IMR-90 (cell line): ENCODE measurements around the gene SRPK2. TPM values are rescaled to one million over a fixed set of nuclear protein-coding genes. Genes with fewer than 3 reads are reported as not detected.

Source experiments
- ATAC-seq: fragments of 200-7000 bp; cut with Tn5 transposase; 2 replicates; pipeline ENCODE4 v1.9.1; 2020; ENCODE audit warnings: low read depth, mild to moderate bottlenecking, moderate library complexity
- BruUV-seq: library from RNA; stranded (reverse); fragments of 400-500 nt; replicated peaks from 2 replicates; lab custom pipeline; 2021; lab: Mats Ljungman, UMichigan
- CTCF ChIA-PET: fragments of 300-600 bp; formaldehyde crosslinking; extraction: SDS; loops from one replicate; lab custom pipeline; 2021; ENCODE audit warnings: antibody characterized with exemption; lab: Yijun Ruan, JAX
- POLR2A ChIA-PET: fragments of 300-600 bp; sonication (Branson Sonifier 250); formaldehyde crosslinking; loops from one replicate; lab custom pipeline; 2022; ENCODE audit warnings: antibody characterized with exemption; ENCODE audit not compliant: unreplicated experiment; lab: Charles Lee
- DNase-seq: peaks from one replicate; pipeline ENCODE4 v3.0.0; 2013
- H2AFZ ChIP-seq: replicated peaks from 2 replicates; pipeline ENCODE3; 2013; ENCODE audit warnings: low read length, mild to moderate bottlenecking; ENCODE audit not compliant: poor library complexity
- H2AK5ac ChIP-seq: 2 replicates; pipeline ENCODE4 v1.6.1; 2013; ENCODE audit warnings: low read depth, low read length, inconsistent platforms
- H2AK9ac ChIP-seq: replicated peaks from 2 replicates; pipeline ENCODE3; 2013; ENCODE audit warnings: mild to moderate bottlenecking, low read depth, low read length, moderate library complexity; ENCODE audit not compliant: poor library complexity
- H2BK120ac ChIP-seq: 2 replicates; pipeline ENCODE4 v1.6.1; 2013; ENCODE audit warnings: low read depth, low read length, inconsistent platforms
- H2BK15ac ChIP-seq: 3 replicates; pipeline ENCODE4 v1.6.1; 2013; ENCODE audit warnings: low read depth, low read length, inconsistent platforms
- H2BK20ac ChIP-seq: 2 replicates; pipeline ENCODE4 v1.6.1; 2013; ENCODE audit warnings: low read depth, mild to moderate bottlenecking, inconsistent platforms, low read length, moderate library complexity
- H2BK5ac ChIP-seq: 2 replicates; pipeline ENCODE4 v1.6.1; 2013; ENCODE audit warnings: mild to moderate bottlenecking, low read depth, low read length, inconsistent platforms; ENCODE audit not compliant: poor library complexity, severe bottlenecking
- H3K14ac ChIP-seq: replicated peaks from 2 replicates; pipeline ENCODE4 v1.6.1; 2013; ENCODE audit warnings: low read depth, low read length, inconsistent platforms
- H3K18ac ChIP-seq: 2 replicates; pipeline ENCODE4 v1.6.1; 2013; ENCODE audit warnings: low read depth, low read length, control low read depth
- H3K23ac ChIP-seq: 2 replicates; pipeline ENCODE4 v1.6.1; 2013; ENCODE audit warnings: low read depth, low read length, inconsistent platforms
- H3K27ac ChIP-seq: 2 replicates; pipeline ENCODE4 v1.5.1; 2013; ENCODE audit warnings: mild to moderate bottlenecking, control low read depth, low read length; ENCODE audit not compliant: insufficient read depth
- H3K27me3 ChIP-seq: 2 replicates; pipeline ENCODE4 v1.6.1; 2013; ENCODE audit warnings: low read length; ENCODE audit not compliant: control insufficient read depth, insufficient read depth
- H3K36me3 ChIP-seq: 2 replicates; pipeline ENCODE4 v1.6.1; 2013; ENCODE audit warnings: low read length, mixed read lengths; ENCODE audit not compliant: control insufficient read depth, insufficient read depth
- H3K4ac ChIP-seq: 2 replicates; pipeline ENCODE4 v1.6.1; 2013; ENCODE audit warnings: low read depth, low read length, inconsistent platforms
- H3K4me1 ChIP-seq: 2 replicates; pipeline ENCODE4 v1.6.1; 2013; ENCODE audit warnings: low read length, mixed read lengths; ENCODE audit not compliant: control insufficient read depth, insufficient read depth
- H3K4me2 ChIP-seq: 2 replicates; pipeline ENCODE4 v1.6.1; 2013; ENCODE audit warnings: low read depth, mild to moderate bottlenecking, control low read depth, low read length, moderate library complexity
- H3K4me3 ChIP-seq: 2 replicates; pipeline ENCODE4 v1.5.1; 2013; ENCODE audit warnings: low read depth, mild to moderate bottlenecking, control low read depth, low read length, moderate library complexity; ENCODE audit not compliant: insufficient read depth
- H3K56ac ChIP-seq: 2 replicates; pipeline ENCODE4 v1.6.1; 2013; ENCODE audit warnings: low read length, inconsistent platforms; ENCODE audit not compliant: insufficient read depth; ENCODE audit errors: extremely low read depth
- H3K79me1 ChIP-seq, 2 experiments: 2 replicates each; pipeline ENCODE4 v1.6.1; 2013; ENCODE audit warnings: low read length in 2 of 2, inconsistent platforms in 1 of 2, low read depth in 1 of 2
- H3K9ac ChIP-seq: 2 replicates; pipeline ENCODE4 v1.6.1; 2013; ENCODE audit warnings: low read depth, low read length, control low read depth
- H3K9me1 ChIP-seq: 2 replicates; pipeline ENCODE4 v1.6.1; 2013; ENCODE audit warnings: low read length, inconsistent platforms; ENCODE audit not compliant: insufficient read depth
- H3K9me3 ChIP-seq: 2 replicates; pipeline ENCODE4 v1.6.1; 2013; ENCODE audit warnings: low read length; ENCODE audit not compliant: control insufficient read depth, insufficient read depth
- H4K20me1 ChIP-seq: 2 replicates; pipeline ENCODE4 v1.6.1; 2013; ENCODE audit warnings: low read length, inconsistent platforms; ENCODE audit not compliant: insufficient read depth
- H4K5ac ChIP-seq: 2 replicates; pipeline ENCODE4 v1.6.1; 2013; ENCODE audit warnings: mild to moderate bottlenecking, low read depth, low read length, control low read depth
- H4K8ac ChIP-seq, 2 experiments: 2 replicates each; pipeline ENCODE4 v1.6.1; 2013; ENCODE audit warnings: low read depth in 2 of 2, low read length in 2 of 2, control low read depth in 1 of 2, inconsistent platforms in 1 of 2
- H4K91ac ChIP-seq: 2 replicates; pipeline ENCODE4 v1.6.1; 2013; ENCODE audit warnings: low read depth, low read length, inconsistent platforms; ENCODE audit not compliant: insufficient read depth
- CEBPB ChIP-seq: IDR thresholded peaks from 2 replicates; pipeline ENCODE4 v1.6.1; 2012; ENCODE audit warnings: low read depth, low read length, improper control_type of control experiment
- CHD1 ChIP-seq: IDR thresholded peaks from 2 replicates; pipeline ENCODE4 v1.6.1; 2012; ENCODE audit warnings: low read depth, low read length, improper control_type of control experiment
- ELK1 ChIP-seq: fragments of 150-350 bp; IDR thresholded peaks from 2 replicates; pipeline ENCODE4 v1.6.1; 2016; ENCODE audit warnings: low read depth, mild to moderate bottlenecking, low read length, moderate library complexity, borderline replicate concordance
- MAFK ChIP-seq: IDR thresholded peaks from 2 replicates; pipeline ENCODE4 v1.6.1; 2012; ENCODE audit warnings: low read depth, low read length, improper control_type of control experiment
- MAZ ChIP-seq: IDR thresholded peaks from 2 replicates; pipeline ENCODE4 v1.6.1; 2012; ENCODE audit warnings: low read depth, mild to moderate bottlenecking, low read length, improper control_type of control experiment, moderate library complexity, borderline replicate concordance
- MXI1 ChIP-seq: IDR thresholded peaks from 2 replicates; pipeline ENCODE4 v1.6.1; 2012; ENCODE audit warnings: low read depth, mild to moderate bottlenecking, low read length, moderate library complexity, borderline replicate concordance
- NFE2L2 ChIP-seq: fragments of 150-350 bp; IDR thresholded peaks from 2 replicates; pipeline ENCODE4 v1.6.1; 2016; ENCODE audit warnings: low read depth, mild to moderate bottlenecking, low read length
- RCOR1 ChIP-seq: IDR thresholded peaks from 2 replicates; pipeline ENCODE4 v1.6.1; 2012; ENCODE audit warnings: mild to moderate bottlenecking, low read length, improper control_type of control experiment; ENCODE audit not compliant: insufficient replicate concordance
- WGBS, 2 experiments: methylation state at CpG; one replicate each; pipeline versions ENCODE4 v1.1.5 to v1.1.7; 2013; ENCODE audit warnings: missing lambda C conversion rate in 2 of 2; ENCODE audit not compliant: insufficient read length in 1 of 2; ENCODE audit errors: extremely low coverage in 2 of 2; 5-methylcytosine and 5-hydroxymethylcytosine counted together
- dilution Hi-C: fragments of 300-500 bp; cut with HindIII; formaldehyde crosslinking; loops from one replicate; pipeline ENCODE4 v1.14.3; 2018; ENCODE audit warnings: low sequenced_read_pairs; ENCODE audit not compliant: unreplicated experiment
- in situ Hi-C: fragments of 300-500 bp; cut with MboI; formaldehyde crosslinking; loops from 3 replicates; pipeline ENCODE4 v1.14.3; 2019; ENCODE audit warnings: low sequenced_read_pairs, inconsistent platforms, mixed read lengths
- intact Hi-C: fragments of 100-400 bp; cut with micrococcal nuclease; formaldehyde crosslinking; loops from 2 replicates; pipeline ENCODE4 v1.10.0; 2022
- polyA plus RNA-seq, 3 experiments: library from polyadenylated mRNA; depleted of rRNA; stranded (reverse); fragments of >200 nt; gene quantifications; 2 replicates each; pipeline ENCODE4 v1.2.3, GENCODE V29; 2012; ENCODE audit warnings: low replicate concordance in 1 of 3
- total RNA-seq: library from RNA; depleted of rRNA; stranded (reverse); fragments of >200 nt; gene quantifications from 2 replicates; pipeline ENCODE4 v1.2.3, GENCODE V29; 2012

SRPK2 gene
- total and polyA plus RNA-seq, 2 of the 4 experiments (the other 2 are of a cell fraction) = 13.2 to 33.0 TPM

- H3K4me3 ChIP-seq = no peak overlapping the region
- H2AFZ ChIP-seq = no peak overlapping the region
- H3K9me1 ChIP-seq = peaks cover 12% of the 10 kb centered on the region
- H4K8ac ChIP-seq = no peak overlapping the region
- no peak overlapping the region for H3K14ac ChIP-seq
- no peak overlapping the region for H3K56ac ChIP-seq
- H3K27me3 ChIP-seq = no peaks in the 10 kb centered on the region
- ATAC-seq (no peak), DNase-seq (no peak)
- TF ChIP-seq CHD1 = no peak
- TF ChIP-seq MAZ = no peak
- TF ChIP-seq CEBPB = no peak
- TF ChIP-seq RCOR1 = no peak
- TF ChIP-seq NFE2L2 = no peak
- TF ChIP-seq ELK1 = no peak
- peak; percentile 85 for TF ChIP-seq MAFK
- no peak for TF ChIP-seq MXI1
- 0 out of 2 replicates have a peak, but pooled peaks cover 3% of the 10 kb centered on the region for H3K4me1 ChIP-seq
- H3K23ac ChIP-seq = no peak overlapping the region; the same call in 1 of the 2 replicates
- H3K4ac ChIP-seq = no peak overlapping the region
- ChIA-PET CTCF (interaction anchor here (0.6 kb wide), 1 partner anchor 69 kb away, joined by 3 read pairs; no protein-coding TSS in a partner anchor), POLR2A (interaction anchor here (0.6 kb wide), 1 partner anchor 12 kb away, joined by 3 read pairs; no protein-coding TSS in a partner anchor)
- no peak overlapping the region for H2BK5ac ChIP-seq
- H2AK5ac ChIP-seq = no peak overlapping the region; the same call in 1 of the 2 replicates
- peaks cover 58% of the 10 kb centered on the region for H4K20me1 ChIP-seq
- peaks cover 51 to 66% of the 10 kb centered on the region in 2 experiments for H3K79me1 ChIP-seq
- no peaks in the 10 kb centered on the region for H3K9me3 ChIP-seq
- intact Hi-C loops (loop anchor here (5.0 kb wide), 1 partner anchor 197 kb away; no protein-coding TSS in a partner anchor), dilution Hi-C loops (no loop called here), in situ Hi-C loops (loop anchor here (25.0 kb wide), 1 partner anchor 202 kb away; no protein-coding TSS in a partner anchor)
- H3K18ac ChIP-seq = no peak overlapping the region
- no peak overlapping the region for H3K9ac ChIP-seq
- H2BK20ac ChIP-seq = no peak overlapping the region
- no peak overlapping the region for H4K5ac ChIP-seq
- no peak overlapping the region for H3K27ac ChIP-seq
- no TSS peak for BruUV-seq
- no peak overlapping the region for H2AK9ac ChIP-seq
- H2BK15ac ChIP-seq = no peak overlapping the region
- H3K36me3 ChIP-seq = no peaks in the 10 kb centered on the region
- H4K91ac ChIP-seq = no peak overlapping the region
- H2BK120ac ChIP-seq = no peak overlapping the region
- WGBS, 2 experiments = 90% methylated on average over 3 of the region's 12 CpGs; no CpG with 5 or more reads in 1 of the 2 experiments
- H3K4me2 ChIP-seq = no peak overlapping the region
These were observed 49.1 kb downstream of the SRPK2 start for GRCh38 chr7:105339404-105340323.
